Activated CD4-positive, alpha-beta T cell treated with anti-CD3 and anti-CD28 coated beads, Interleukin-2, amount 10 ng/mL, durations not matched to agents 24 days and 14 days (primary cell): ENCODE results near the gene GRAMD1B. TPM values are rescaled to one million over a fixed set of nuclear protein-coding genes. Genes with fewer than 3 reads are reported as not detected.
"Not testable (repeated sequence)": the region's sequence is repeated elsewhere in the genome, so short reads cannot be mapped to it uniquely, and the experiment has no call there.

ENCODE experiments used
- DNase-seq: peaks from one replicate; pipeline ENCODE4 v3.0.0; 2022
- H3K27ac Mint-ChIP-seq: one replicate; pipeline ENCODE4 v1.8.0; 2022; ENCODE audit warnings: mild to moderate bottlenecking, mixed read lengths
- H3K27me3 Mint-ChIP-seq: one replicate; pipeline ENCODE4 v1.8.0; 2022; ENCODE audit warnings: mixed read lengths
- H3K36me3 Mint-ChIP-seq: one replicate; pipeline ENCODE4 v1.8.0; 2022; ENCODE audit warnings: low read depth, mild to moderate bottlenecking, mixed read lengths
- H3K4me1 Mint-ChIP-seq: one replicate; pipeline ENCODE4 v1.8.0; 2021; ENCODE audit warnings: mixed read lengths
- H3K4me3 Mint-ChIP-seq: one replicate; pipeline ENCODE4 v1.8.0; 2022; ENCODE audit warnings: mild to moderate bottlenecking, moderate library complexity, mixed read lengths
- H3K9me3 Mint-ChIP-seq: one replicate; pipeline ENCODE4 v1.8.0; 2021; ENCODE audit warnings: mixed read lengths
- intact Hi-C: fragments of 100-400 bp; cut with micrococcal nuclease; formaldehyde crosslinking; loops from one replicate; pipeline ENCODE4 v1.15.1; 2023
- total RNA-seq: library from RNA; stranded (reverse); gene quantifications from 2 replicates; pipeline ENCODE4 v1.2.3, GENCODE V29; 2022

Gene GRAMD1B
- total RNA-seq, 1 donor from 2014 or later, result 117 TPM

DNA sequence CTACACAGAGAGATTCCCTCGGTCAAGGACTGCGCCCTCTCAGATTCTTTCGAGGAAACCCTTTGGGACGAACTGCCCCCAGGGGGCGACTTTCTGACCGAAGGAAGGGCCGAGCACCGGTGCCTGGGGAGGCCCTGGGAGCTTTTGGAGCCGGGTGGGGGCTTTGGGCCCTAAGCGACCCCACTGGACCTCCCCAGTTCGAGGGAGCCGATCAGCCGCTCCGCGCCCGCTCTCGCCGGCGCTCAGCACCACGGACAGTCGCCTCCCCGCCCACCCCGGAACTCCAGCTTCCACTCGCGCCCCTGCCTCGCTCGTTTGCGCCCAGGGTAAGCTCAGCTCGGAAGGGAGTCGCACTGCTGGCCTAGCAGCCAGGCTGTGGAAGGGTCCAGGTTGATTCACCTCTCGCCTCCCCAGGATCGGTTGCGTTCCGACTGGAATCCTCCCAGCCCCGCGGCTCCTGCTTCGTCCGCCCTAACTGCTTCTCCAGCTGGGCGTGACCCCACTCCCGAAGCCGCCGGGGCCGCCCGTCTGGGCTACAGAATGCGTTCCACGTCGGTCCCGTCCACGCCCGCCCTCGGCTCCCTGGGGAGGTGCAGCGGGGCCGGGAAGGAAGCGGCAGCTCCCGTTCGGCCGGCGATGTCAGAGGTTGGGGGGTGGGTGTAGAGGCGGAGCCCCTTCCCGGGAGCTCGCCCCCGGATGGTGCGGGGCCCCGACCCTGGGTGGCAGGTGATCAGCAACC, 223.9 kb downstream of the GRAMD1B start:
- peaks cover 51% of the 10 kb centered on the region for H3K27me3 Mint-ChIP-seq
- no peaks in the 10 kb centered on the region for H3K4me1 Mint-ChIP-seq
- H3K4me3 Mint-ChIP-seq, result peak overlapping the region; percentile 62
- peaks cover 6% of the 10 kb centered on the region for H3K9me3 Mint-ChIP-seq
- H3K27ac Mint-ChIP-seq, result no peak overlapping the region
- intact Hi-C loops, result loop anchor here (10.0 kb wide), 1 partner anchor 679 kb away; no protein-coding TSS in a partner anchor
- H3K36me3 Mint-ChIP-seq, result no peaks in the 10 kb centered on the region
- peak; percentile 81 for DNase-seq

DNA sequence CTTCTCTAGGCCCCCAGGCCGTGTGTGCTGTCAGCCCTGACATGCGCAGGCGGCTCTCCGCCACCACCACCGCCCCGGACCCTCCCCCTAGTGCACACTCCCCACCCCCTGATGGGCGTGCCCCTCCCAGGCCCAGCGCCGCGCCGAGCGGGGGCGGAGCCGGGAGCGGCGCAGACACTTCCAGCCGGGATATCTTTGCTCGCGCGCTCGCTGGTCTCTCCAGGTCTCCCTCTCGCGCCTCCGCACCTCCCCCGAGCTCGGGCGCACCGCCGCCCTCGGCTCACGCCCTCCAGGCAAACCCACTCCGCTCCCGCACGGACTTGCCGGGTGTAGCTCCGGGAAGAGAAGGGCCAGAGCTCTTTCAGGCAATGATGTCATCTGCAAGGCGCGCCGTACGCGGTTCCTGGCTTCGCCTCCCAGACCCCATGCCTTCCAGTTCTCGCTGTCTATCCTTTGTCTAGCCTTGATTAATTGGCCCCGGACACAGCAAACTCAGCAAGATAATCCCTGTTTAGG, 224.6 kb downstream of the GRAMD1B start, which contains the start of gene SCN3B:
SCN3B (minus strand) TSS at position 59 of the 516 bp plus-strand sequence. CDS start 823 bp downstream, outside the sequence.
- Mint-ChIP-seq H3K36me3 (no peaks in the 10 kb centered on the region), H3K27me3 (peaks cover 51% of the 10 kb centered on the region), H3K9me3 (peaks cover 8% of the 10 kb centered on the region), H3K27ac (no peak within 1 kb of the TSS), H3K4me1 (peaks cover 1% of the 10 kb centered on the region), H3K4me3 (peak within 1 kb of the TSS; percentile 71)
- peak; percentile 72 for DNase-seq
- intact Hi-C loops, result loop anchor here (10.0 kb wide), 1 partner anchor 680 kb away; no protein-coding TSS in a partner anchor

- Mint-ChIP-seq H3K27ac (no peak overlapping the region), H3K27me3 (peaks cover 23% of the 10 kb centered on the region), H3K36me3 (peaks cover 1% of the 10 kb centered on the region), H3K9me3 (peaks cover 15% of the 10 kb centered on the region), H3K4me3 (no peak overlapping the region), H3K4me1 (peaks cover 5% of the 10 kb centered on the region)
- DNase-seq, result no peak
- intact Hi-C loops, result loop anchor here (10.0 kb wide), 1 partner anchor 685 kb away; no protein-coding TSS in a partner anchor
These were observed 229.2 kb downstream of the GRAMD1B start for GRCh38 chr11:123659311-123659710.

GRCh38 chr11:123659965-123660364, 229.9 kb downstream of the GRAMD1B start:
- not testable (repeated sequence) for H3K36me3 Mint-ChIP-seq, H3K4me3 Mint-ChIP-seq, H3K4me1 Mint-ChIP-seq
- peaks cover 15% of the 10 kb centered on the region for H3K9me3 Mint-ChIP-seq
- H3K27ac Mint-ChIP-seq, result peak overlapping the region; percentile 10
- peak; percentile 81 for DNase-seq
- peaks cover 19% of the 10 kb centered on the region for H3K27me3 Mint-ChIP-seq
- intact Hi-C loops, result loop anchor here (10.0 kb wide), 1 partner anchor 685 kb away; no protein-coding TSS in a partner anchor

DNA sequence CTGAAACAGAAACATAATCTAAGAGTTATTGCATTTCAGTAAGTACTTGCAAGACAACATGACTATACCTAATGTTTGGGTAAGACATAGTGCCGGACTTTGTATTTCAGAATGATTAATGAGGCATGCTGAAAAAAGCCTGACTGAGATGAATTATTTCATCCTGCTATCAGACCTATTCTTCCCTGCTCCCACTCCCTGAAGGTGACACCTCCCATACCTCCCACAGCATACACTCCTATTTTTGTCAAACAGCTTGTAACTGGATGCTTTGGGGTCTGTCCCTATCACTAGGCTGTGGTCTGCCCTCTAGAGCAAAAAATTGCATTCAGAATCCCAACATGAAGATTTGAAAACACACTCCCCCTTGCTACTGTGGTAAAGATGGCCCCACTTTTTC, 235.2 kb downstream of the GRAMD1B start:
- Mint-ChIP-seq H3K27me3 (no peaks in the 10 kb centered on the region), H3K36me3 (peaks cover 1% of the 10 kb centered on the region), H3K27ac (no peak overlapping the region), H3K9me3 (peaks cover 7% of the 10 kb centered on the region), H3K4me1 (no peaks in the 10 kb centered on the region), H3K4me3 (no peak overlapping the region)
- intact Hi-C loops, result no loop called here
- no peak for DNase-seq

DNA sequence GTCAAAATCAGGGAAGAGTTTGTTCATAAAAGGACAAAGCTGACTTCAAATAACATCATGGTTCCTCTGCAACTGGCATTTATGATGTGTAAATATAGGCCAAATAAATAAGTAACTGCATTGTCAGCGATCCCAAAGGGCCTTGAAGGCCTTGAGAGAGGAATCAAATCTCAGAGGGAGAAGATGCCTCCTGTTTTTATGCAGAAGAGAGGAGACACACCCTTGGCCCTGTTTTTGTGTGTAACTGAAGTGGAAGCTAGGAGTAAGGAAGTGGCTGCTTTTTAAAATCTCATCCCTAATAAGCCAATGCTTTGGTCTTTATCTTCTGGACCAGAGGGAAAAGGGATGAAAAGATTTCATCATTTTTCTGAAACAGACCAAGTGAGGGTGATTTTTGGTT, 240.0 kb downstream of the GRAMD1B start:
- no peaks in the 10 kb centered on the region for H3K4me1 Mint-ChIP-seq
- intact Hi-C loops, result no loop called here
- no peak overlapping the region for H3K27ac Mint-ChIP-seq
- H3K27me3 Mint-ChIP-seq, result no peaks in the 10 kb centered on the region
- DNase-seq, result no peak
- no peaks in the 10 kb centered on the region for H3K36me3 Mint-ChIP-seq
- no peaks in the 10 kb centered on the region for H3K9me3 Mint-ChIP-seq
- no peak overlapping the region for H3K4me3 Mint-ChIP-seq

DNA sequence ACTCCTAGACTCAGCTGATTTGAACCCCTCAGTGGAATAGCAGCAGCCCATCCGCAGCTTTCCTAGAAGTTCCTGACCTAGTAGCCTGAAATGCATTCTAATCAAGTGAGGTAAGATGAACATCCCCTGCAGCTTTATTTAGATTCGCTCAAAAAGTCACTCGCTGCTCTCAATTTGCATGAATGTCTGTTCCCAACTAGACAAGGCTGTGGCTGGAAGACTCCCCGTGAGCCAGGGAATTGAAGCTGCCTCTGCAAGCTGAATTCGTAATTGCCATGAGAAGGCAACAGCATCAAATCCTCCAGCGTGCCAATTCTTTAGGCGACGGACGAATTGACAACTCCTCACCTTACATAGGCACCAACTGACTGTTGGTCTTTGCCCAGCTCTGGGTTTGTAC, 241.5 kb downstream of the GRAMD1B start:
- H3K27ac Mint-ChIP-seq, result no peak overlapping the region
- H3K4me3 Mint-ChIP-seq, result no peak overlapping the region
- intact Hi-C loops, result no loop called here
- H3K36me3 Mint-ChIP-seq, result no peaks in the 10 kb centered on the region
- H3K4me1 Mint-ChIP-seq, result no peaks in the 10 kb centered on the region
- DNase-seq, result no peak
- peaks cover 2% of the 10 kb centered on the region for H3K27me3 Mint-ChIP-seq
- no peaks in the 10 kb centered on the region for H3K9me3 Mint-ChIP-seq

GRCh38 chr11:123672568-123672967, 242.5 kb downstream of the GRAMD1B start:
- Mint-ChIP-seq H3K27me3 (peaks cover 2% of the 10 kb centered on the region), H3K4me3 (no peak overlapping the region), H3K36me3 (no peaks in the 10 kb centered on the region), H3K9me3 (no peaks in the 10 kb centered on the region), H3K27ac (no peak overlapping the region), H3K4me1 (no peaks in the 10 kb centered on the region)
- no peak for DNase-seq
- intact Hi-C loops, result no loop called here

- Mint-ChIP-seq H3K9me3 (no peaks in the 10 kb centered on the region), H3K4me1 (no peaks in the 10 kb centered on the region), H3K4me3 (no peak overlapping the region), H3K27me3 (peaks cover 6% of the 10 kb centered on the region), H3K36me3 (no peaks in the 10 kb centered on the region), H3K27ac (no peak overlapping the region)
- intact Hi-C loops, result no loop called here
- DNase-seq, result no peak
These were observed 244.2 kb downstream of the GRAMD1B start for GRCh38 chr11:123674297-123674696.

Other genes starting within 250 kb of the GRAMD1B start
- gene CLMP, start 235.0 kb upstream of the GRAMD1B start, total RNA-seq, result 0.05 and 0.12 TPM in 2 replicates
- gene SCN3B, start 224.4 kb downstream of the GRAMD1B start, total RNA-seq, result not detected in 2 replicates